SKM-1 (cell line): ENCODE data around the gene SCN7A.
"Not testable (repeated sequence)": the region's sequence is repeated elsewhere in the genome, so short reads cannot be mapped to it uniquely, and the experiment has no call there.

ENCODE experiments used
- DNase-seq: peaks from one replicate; lab custom pipeline; 2025; ENCODE audit not compliant: unreplicated experiment; lab: John Stamatoyannopoulos, UW

SCN7A gene

DNA sequence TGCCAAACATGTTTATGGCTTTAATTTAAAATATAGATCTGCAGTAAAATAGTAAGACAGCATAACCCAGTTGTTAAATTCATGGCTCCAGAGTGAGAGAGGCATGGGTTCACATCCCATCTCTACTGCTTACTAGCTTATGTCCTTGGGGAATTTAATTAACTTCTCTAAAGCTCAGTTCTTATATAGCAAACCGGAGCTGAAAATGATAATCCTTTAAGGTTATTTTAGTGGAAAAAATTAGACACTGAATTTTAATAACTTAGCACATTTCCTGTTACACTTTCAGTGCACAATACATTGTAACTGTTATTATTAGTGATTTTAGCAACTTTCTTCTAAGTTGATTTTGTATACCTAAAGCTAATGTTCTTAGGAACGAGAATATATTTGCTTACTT lies 133.1 kb downstream of the SCN7A start:
- no peak for DNase-seq

DNA sequence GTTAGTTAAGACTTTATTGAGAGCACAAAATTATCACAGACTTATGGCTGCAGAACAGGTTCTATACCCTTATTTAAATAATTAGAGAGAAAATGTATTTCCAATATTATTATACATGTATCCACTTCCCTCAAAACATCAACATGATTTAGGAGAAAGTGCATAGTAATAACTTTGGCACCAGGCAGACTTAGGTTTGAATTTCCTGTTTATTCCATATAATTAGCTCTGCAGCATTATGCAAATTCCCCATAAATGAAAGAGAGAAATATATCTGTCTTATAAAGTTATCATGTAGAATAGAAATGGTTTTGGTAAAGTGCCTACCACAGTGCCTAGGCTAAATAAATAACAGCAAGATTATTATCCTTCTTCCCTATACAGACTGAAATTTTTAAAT lies 133.6 kb downstream of the SCN7A start:
- no peak for DNase-seq

DNA sequence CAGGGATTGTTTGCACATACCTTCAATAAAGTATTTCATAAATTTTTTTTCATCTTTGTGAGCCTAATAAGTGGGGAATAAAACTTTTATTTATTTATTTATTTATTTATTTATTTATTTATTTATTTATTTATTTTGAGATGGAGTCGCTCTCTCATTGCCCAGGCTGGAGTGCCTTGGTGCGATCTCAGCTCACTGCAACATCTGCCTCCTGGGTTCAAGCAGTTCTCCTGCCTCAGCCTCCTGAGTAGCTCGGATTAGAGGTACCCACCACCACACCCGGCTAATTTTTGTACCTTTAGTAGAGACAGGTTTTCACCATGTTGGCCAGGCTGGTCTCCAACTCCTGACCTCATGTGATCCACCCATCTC lies 136.1 kb downstream of the SCN7A start:
- DNase-seq: not testable (repeated sequence)

DNA sequence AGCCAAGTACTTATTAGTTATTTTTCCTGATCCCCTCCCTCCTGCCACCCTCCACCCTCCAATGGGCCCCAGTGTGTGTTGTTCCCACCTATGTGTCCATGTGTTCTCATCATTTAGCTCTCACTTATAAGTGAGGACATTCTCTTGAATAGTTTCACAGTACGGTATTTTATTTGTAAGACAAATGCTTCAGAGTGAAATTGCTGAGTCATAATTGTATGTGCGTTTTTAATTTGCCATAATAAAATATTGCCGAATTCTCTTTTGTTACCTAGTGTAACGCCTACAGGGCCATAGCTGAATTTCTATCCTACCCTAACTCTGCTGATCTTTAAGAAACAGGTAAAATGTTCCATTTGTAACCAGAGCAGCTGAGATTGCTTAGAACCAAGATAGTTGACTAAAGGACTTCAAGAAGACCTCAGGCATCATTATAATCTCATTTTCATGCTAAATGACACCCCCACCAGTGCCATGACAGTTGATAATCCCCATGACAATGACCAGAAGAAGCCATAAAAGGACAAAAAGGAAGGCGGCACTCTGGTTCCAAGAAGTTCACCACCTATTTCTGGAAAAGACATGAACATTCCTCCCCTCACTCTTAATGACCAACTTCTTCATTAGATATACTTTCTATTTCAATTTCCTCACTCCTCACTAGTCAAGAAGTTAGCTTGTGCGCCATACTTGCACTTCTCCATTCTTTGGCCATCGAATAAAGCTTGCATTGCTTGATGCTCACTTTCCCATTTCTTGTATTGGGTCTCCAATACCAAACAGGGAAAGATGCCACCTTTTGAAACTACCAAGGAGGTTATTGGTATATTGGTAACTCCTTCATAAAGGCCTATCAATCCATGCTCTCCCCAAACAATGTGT lies 136.7 kb downstream of the SCN7A start:
- no peak for DNase-seq
